Body of pancreas (tissue), 4 donors: ENCODE results near the gene FAM98C.
"Not testable (repeated sequence)": the region's sequence is repeated elsewhere in the genome, so short reads cannot be mapped to it uniquely, and the experiment has no call there.

Source experiments
- POLR2A ChIP-seq, 3 donors: fragments of 450-650 bp; IDR thresholded peaks; one replicate each; pipeline ENCODE4 v1.6.1; 2016; ENCODE audit warnings: antibody characterized with exemption in 3 of 3, mild to moderate bottlenecking in 2 of 3
- TF ChIP-seq, protein P1 (sequence below), 7 experiments: fragments of 450-650 bp in 4 of 7; fragments of 200-600 bp in 3 of 7; sonication (generic) in 3 of 7; IDR thresholded peaks; one replicate each; pipeline ENCODE4 v1.5.1; 2016 to 2019; ENCODE audit warnings: antibody characterized with exemption in 7 of 7

DNA sequence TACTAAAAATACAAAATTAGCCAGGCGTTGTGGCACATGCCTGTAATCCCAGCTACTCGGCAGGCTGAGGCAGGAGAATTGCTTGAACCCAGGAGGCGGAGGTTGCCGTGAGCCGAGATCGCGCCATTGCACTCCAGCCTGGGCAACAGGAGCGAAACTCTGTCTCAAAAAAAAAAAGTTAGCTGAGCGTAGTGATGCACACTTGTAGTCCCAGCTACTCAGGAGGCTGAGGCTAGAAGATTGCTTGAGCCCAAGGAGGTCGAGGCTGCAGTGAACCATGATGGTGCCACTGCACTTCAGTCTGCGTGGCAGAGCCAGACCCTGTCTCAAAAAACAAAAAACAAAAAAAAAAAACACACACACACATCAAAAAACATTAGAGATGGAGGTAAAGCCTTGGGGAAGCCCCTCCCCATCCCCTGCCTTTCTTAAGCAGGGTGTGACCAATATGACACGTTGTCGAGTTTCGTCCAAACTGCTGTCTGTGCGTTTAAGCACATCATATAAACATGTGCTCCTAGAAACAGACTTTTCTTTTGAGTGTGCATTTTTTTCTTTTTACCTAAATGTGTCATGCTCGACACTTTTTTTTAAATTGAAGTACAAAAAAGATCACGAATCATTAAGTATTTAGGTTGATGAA lies 24.3 kb downstream of the FAM98C start:
- TF ChIP-seq, protein P1, sequence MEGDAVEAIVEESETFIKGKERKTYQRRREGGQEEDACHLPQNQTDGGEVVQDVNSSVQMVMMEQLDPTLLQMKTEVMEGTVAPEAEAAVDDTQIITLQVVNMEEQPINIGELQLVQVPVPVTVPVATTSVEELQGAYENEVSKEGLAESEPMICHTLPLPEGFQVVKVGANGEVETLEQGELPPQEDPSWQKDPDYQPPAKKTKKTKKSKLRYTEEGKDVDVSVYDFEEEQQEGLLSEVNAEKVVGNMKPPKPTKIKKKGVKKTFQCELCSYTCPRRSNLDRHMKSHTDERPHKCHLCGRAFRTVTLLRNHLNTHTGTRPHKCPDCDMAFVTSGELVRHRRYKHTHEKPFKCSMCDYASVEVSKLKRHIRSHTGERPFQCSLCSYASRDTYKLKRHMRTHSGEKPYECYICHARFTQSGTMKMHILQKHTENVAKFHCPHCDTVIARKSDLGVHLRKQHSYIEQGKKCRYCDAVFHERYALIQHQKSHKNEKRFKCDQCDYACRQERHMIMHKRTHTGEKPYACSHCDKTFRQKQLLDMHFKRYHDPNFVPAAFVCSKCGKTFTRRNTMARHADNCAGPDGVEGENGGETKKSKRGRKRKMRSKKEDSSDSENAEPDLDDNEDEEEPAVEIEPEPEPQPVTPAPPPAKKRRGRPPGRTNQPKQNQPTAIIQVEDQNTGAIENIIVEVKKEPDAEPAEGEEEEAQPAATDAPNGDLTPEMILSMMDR (IDR thresholded peaks at IDR 0.05) = not testable (repeated sequence)
- TF ChIP-seq POLR2A (IDR thresholded peaks at IDR 0.05) = not testable (repeated sequence)
